Prostate gland (tissue), 2 donors: ENCODE measurements around the gene CUL1. TPM values are rescaled to one million over a fixed set of nuclear protein-coding genes. Genes with fewer than 3 reads are reported as not detected.

Experiments used
- DNase-seq: peaks from one replicate; pipeline ENCODE4 v3.0.0-alpha.2; 2019; ENCODE audit warnings: low spot score
- H3K27ac ChIP-seq, 2 donors: fragments of 200-600 bp; sonication (generic); 2 replicates each; pipeline ENCODE4 v1.5.1; 2017 to 2019
- H3K27me3 ChIP-seq: fragments of 200-600 bp; sonication (generic); replicated peaks from 2 replicates; pipeline ENCODE4 v1.5.1; 2019; ENCODE audit not compliant: insufficient read depth
- H3K36me3 ChIP-seq, 2 donors: fragments of 200-600 bp; sonication (generic); 1 replicate in 1 of 2; 2 replicates in 1 of 2; pipeline versions ENCODE4 v1.5.1 to v1.8.1; 2017 to 2019
- H3K4me1 ChIP-seq: fragments of 200-600 bp; sonication (generic); replicated peaks from 2 replicates; pipeline ENCODE4 v1.5.1; 2019
- H3K4me3 ChIP-seq, 2 donors: fragments of 200-600 bp; sonication (generic); 2 replicates each; pipeline ENCODE4 v1.5.1; 2017 to 2019
- H3K9me3 ChIP-seq: fragments of 200-600 bp; sonication (generic); 2 replicates; pipeline ENCODE4 v1.5.1; 2017
- POLR2A ChIP-seq: fragments of 450-650 bp; IDR thresholded peaks from one replicate; pipeline ENCODE4 v1.6.1; 2016; ENCODE audit warnings: antibody characterized with exemption, mild to moderate bottlenecking
- POLR2AphosphoS5 ChIP-seq: sonication (generic); formaldehyde crosslinking; IDR thresholded peaks from one replicate; pipeline ENCODE4 v1.6.1; 2017; ENCODE audit warnings: antibody characterized with exemption
- WGBS: methylation state at CpG from one replicate; pipeline ENCODE4 v1.1.5; 2018; 5-methylcytosine and 5-hydroxymethylcytosine counted together
- intact Hi-C: fragments of 100-400 bp; cut with DNase I; formaldehyde crosslinking; loops from one replicate; pipeline ENCODE4 v1.14.2; 2022
- total RNA-seq, 2 donors: library from RNA; depleted of rRNA; stranded (reverse); fragments of >200 nt; gene quantifications; one replicate each; pipeline ENCODE4 v1.1.0, GENCODE V29; 2016
- TF ChIP-seq, protein P1 (sequence below), 4 experiments: fragments of 200-600 bp in 2 of 4; fragments of 450-650 bp in 2 of 4; sonication (generic) in 2 of 4; IDR thresholded peaks; 1 replicate in 3 of 4; 2 replicates in 1 of 4; pipeline ENCODE4 v1.5.1; 2016 to 2019; ENCODE audit warnings: antibody characterized with exemption in 4 of 4, mild to moderate bottlenecking in 2 of 4, moderate library complexity in 2 of 4

The CUL1 gene
- total RNA-seq, 2 donors from 2014 or later = 39.0 to 105 TPM

DNA sequence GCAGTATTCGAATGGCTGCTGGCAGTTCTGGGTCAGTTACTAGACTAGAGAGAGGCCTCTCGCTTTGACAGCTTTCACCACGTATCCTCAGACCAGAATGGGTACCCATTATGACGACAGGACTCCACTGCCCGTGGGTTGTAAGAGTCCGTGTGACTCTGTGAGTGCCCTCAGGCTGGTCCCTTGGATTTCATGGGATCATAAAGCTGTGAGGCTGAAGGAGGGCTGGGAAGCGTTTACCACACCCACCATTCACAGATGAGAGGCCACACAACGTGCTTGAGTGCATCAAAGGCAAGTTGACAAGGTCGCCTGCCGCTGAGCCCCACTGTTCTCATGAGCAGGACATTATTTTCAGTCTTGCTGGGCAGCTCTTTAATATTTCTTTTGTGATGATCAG lies 98.1 kb downstream of the CUL1 start:
- WGBS = 74% methylated on average over 10 of the region's 10 CpGs
- intact Hi-C loops = no loop called here
- no peaks in the 10 kb centered on the region for H3K4me1 ChIP-seq
- no peak overlapping the region for H3K27ac ChIP-seq
- H3K36me3 ChIP-seq = peaks cover 10 to 16% of the 10 kb centered on the region in 2 donors
- H3K9me3 ChIP-seq = no peaks in the 10 kb centered on the region
- TF ChIP-seq POLR2AphosphoS5 = no peak
- no peaks in the 10 kb centered on the region for H3K27me3 ChIP-seq
- DNase-seq = no peak
- H3K4me3 ChIP-seq = no peak overlapping the region

DNA sequence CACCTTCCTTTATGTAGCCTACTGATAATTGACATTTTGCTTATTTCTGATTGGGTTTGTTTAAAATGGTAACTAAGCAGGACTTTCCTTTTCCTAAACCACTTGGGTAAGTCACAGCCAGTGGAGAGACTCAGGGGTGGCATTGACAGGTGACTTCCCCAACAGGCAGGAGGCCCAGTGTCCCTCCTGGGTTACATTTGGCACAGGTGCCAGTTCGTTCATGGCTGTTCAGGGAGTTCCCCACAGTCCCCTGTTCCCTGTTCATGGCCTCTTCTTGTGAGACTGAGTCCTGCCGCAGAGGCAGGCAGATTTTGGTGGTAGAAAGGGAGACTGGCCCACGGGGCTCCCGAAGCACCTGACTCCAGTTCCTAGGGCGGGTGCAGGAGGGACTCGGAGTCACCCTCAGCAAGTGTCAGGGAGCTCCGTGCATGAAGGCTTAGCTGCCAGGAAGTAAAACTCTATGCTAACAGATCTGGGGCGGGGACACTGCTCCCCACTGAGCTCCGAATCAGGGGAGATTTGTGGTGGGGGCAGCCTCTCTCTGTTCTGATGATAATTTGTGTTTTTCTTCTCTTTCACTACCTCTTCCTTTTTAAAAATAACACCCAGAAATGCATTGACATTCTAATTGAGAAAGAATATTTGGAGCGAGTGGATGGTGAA lies 101.3 kb downstream of the CUL1 start:
- Histone ChIP-seq H3K36me3 (peaks cover 6 to 20% of the 10 kb centered on the region in 2 donors), H3K27ac (no peak overlapping the region), H3K9me3 (no peaks in the 10 kb centered on the region), H3K27me3 (no peaks in the 10 kb centered on the region), H3K4me1 (no peaks in the 10 kb centered on the region), H3K4me3 (no peak overlapping the region)
- WGBS = 77% methylated on average over 10 of the region's 10 CpGs
- intact Hi-C loops = no loop called here
- no peak for DNase-seq
- TF ChIP-seq POLR2A (no peak), POLR2AphosphoS5 (no peak)
- TF ChIP-seq, protein P1, sequence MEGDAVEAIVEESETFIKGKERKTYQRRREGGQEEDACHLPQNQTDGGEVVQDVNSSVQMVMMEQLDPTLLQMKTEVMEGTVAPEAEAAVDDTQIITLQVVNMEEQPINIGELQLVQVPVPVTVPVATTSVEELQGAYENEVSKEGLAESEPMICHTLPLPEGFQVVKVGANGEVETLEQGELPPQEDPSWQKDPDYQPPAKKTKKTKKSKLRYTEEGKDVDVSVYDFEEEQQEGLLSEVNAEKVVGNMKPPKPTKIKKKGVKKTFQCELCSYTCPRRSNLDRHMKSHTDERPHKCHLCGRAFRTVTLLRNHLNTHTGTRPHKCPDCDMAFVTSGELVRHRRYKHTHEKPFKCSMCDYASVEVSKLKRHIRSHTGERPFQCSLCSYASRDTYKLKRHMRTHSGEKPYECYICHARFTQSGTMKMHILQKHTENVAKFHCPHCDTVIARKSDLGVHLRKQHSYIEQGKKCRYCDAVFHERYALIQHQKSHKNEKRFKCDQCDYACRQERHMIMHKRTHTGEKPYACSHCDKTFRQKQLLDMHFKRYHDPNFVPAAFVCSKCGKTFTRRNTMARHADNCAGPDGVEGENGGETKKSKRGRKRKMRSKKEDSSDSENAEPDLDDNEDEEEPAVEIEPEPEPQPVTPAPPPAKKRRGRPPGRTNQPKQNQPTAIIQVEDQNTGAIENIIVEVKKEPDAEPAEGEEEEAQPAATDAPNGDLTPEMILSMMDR (IDR thresholded peaks at IDR 0.05) = no peak

DNA sequence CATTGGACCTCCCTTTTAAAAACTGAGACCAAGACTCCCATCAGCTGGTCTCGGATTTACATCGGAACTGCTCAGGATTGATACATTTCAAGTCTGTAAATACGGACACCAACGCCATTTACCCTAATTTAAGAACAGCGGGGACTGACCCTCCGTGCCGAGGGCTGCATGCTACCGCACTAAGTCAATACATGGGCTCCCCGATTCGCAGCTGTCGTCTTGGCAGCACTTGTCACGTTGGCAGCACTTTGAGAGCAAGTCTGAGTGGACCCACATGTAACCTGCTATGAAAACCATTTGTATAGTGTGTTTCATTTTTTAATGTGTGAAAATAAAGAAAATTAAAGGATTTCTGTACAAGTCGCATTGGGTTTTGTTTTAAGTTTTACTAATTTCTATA lies 102.0 kb downstream of the CUL1 start:
- H3K36me3 ChIP-seq = peaks cover 6 to 20% of the 10 kb centered on the region in 2 donors
- DNase-seq = no peak
- H3K27me3 ChIP-seq = no peaks in the 10 kb centered on the region
- H3K4me3 ChIP-seq = no peak overlapping the region
- no peaks in the 10 kb centered on the region for H3K4me1 ChIP-seq
- 88% methylated on average over 13 of the region's 13 CpGs for WGBS
- intact Hi-C loops = no loop called here
- no peaks in the 10 kb centered on the region for H3K9me3 ChIP-seq
- TF ChIP-seq POLR2A (no peak), POLR2AphosphoS5 (no peak)
- TF ChIP-seq, protein P1 (IDR thresholded peaks at IDR 0.05) = no peak
- no peak overlapping the region for H3K27ac ChIP-seq

DNA sequence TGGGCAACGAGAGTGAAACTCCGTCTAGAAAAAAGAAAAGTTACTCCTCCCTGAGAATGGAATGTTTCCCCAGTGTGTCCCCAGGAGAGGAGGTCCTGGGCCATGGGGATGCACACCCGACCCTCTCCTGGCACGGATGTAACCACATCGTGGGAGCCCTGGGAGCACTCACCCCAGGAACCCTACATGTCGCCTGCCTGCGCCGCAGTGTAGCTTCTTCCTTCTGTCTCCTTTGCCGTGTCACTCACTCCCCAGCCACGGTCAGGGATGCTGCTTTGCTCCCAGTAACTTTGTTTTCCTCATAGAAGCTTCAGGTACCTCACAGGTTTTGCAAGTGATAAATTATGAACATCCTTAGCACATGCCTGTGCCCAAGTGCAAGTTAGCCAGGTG lies 103.4 kb downstream of the CUL1 start:
- intact Hi-C loops = no loop called here
- Histone ChIP-seq H3K4me1 (no peaks in the 10 kb centered on the region), H3K27me3 (no peaks in the 10 kb centered on the region), H3K27ac (no peak overlapping the region), H3K4me3 (no peak overlapping the region), H3K9me3 (no peaks in the 10 kb centered on the region), H3K36me3 (peaks cover 6 to 20% of the 10 kb centered on the region in 2 donors)
- 94% methylated on average over 10 of the region's 10 CpGs for WGBS
- DNase-seq = no peak
- TF ChIP-seq POLR2A (no peak), POLR2AphosphoS5 (no peak)
- TF ChIP-seq, protein P1 (IDR thresholded peaks at IDR 0.05) = no peak

DNA sequence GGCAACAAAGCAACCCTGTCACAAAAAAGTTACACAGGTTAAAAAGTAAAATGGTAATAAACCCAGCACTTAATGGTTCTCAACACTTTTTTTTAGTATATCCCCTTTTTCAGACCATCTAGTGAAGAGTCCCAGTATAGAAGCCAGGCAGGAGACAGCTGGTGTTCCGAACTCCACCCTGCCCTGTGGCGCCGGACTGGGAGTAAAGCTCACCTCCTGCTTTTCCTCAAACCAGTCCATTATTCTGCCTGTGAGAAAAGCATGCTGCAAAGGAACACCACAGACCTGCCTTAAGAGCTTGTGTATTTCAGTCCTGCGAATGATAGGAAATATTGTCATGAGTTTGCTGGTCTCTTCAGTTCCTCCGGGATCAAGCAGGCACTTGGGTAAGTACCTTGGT lies 104.4 kb downstream of the CUL1 start:
- WGBS = 95% methylated on average over 5 of the region's 5 CpGs
- peaks cover 6 to 20% of the 10 kb centered on the region in 2 donors for H3K36me3 ChIP-seq
- TF ChIP-seq POLR2AphosphoS5 = no peak
- TF ChIP-seq POLR2A = no peak
- TF ChIP-seq, protein P1 (IDR thresholded peaks at IDR 0.05) = no peak
- H3K27me3 ChIP-seq = no peaks in the 10 kb centered on the region
- no peaks in the 10 kb centered on the region for H3K9me3 ChIP-seq
- no peak for DNase-seq
- no peaks in the 10 kb centered on the region for H3K4me1 ChIP-seq
- intact Hi-C loops = no loop called here
- no peak overlapping the region for H3K27ac ChIP-seq
- H3K4me3 ChIP-seq = no peak overlapping the region
